T follicular helper cell (primary cell): Measurements from ENCODE around the gene RBMS1.

Experiments
- DNase-seq: peaks from one replicate; pipeline ENCODE4 v3.0.0-alpha.2; 2020; ENCODE audit warnings: low read depth

Gene RBMS1

DNA sequence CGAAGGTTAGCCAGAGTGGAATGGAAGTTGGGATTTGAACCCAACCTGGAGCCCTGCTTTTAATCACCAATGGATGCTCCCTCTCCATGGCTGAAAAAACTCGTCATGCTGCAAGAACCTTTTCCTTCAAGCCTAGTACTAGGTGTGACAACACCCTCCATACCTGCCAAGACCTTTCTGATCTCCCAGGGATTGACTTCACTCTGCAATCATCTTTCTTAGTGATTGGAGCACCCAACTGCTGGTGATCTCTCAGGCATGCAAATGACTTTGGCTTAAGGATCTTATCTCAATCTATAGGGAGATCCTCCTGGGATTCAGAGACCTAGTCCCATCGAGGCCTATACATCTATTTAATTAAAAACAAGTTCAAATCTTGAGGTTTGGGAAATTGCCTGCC, 270.0 kb downstream of the RBMS1 start:
- DNase-seq, result no peak

DNA sequence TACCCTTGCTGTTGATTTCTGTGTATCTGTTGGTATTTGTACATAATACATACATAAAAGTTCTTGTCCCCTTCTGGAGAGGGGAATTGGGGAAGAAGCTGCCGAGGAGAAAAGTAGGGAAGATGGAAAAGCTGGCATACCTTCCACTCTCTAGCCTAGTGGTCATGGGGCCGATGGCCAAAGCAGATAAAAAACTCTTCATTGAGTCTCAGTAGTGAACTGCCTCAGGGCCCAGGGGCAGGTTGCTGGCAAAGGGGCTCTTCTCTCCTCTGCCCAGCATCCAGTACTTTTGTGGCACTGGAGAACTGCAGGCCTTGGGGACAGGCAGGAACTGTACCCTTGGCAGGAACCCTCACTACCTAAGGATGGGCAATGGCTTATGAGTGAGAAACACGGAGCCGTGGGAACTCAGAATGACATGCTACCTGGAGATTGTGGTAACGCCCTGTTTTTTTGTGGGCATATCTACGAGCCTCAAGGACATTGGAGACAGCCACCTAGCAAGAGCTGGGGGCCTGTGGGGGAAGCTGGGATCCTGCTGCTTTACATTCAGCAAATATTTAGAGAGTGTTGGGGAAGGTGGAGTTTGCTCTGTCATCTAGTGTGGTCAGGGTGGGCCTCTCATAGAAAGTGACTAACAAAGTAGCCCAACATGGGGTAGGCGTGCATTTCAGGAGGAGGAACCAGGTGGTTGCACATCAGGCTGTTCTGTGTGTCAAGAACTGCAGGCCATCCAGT, 270.9 kb downstream of the RBMS1 start:
- DNase-seq, result no peak
